B cell (primary cell): Measurements from ENCODE around the gene PRDX3. TPM values are rescaled to one million over a fixed set of nuclear protein-coding genes. Genes with fewer than 3 reads are reported as not detected.

Source experiments
- ATAC-seq: fragments of 200-7000 bp; cut with Tn5 transposase; one replicate; pipeline ENCODE4 v1.10.0; 2021; ENCODE audit warnings: low read depth, mild to moderate bottlenecking, moderate number of reproducible peaks, moderate library complexity
- CTCF ChIA-PET: fragments of 350-600 bp; sonication (Branson Sonifier 250); formaldehyde crosslinking; loops from one replicate; lab custom pipeline; 2021; ENCODE audit warnings: antibody characterized with exemption, inconsistent platforms; lab: Charles Lee
- POLR2A ChIA-PET: fragments of 350-600 bp; sonication (Branson Sonifier 250); formaldehyde crosslinking; loops from one replicate; lab custom pipeline; 2021; ENCODE audit warnings: antibody characterized with exemption; lab: Charles Lee
- DNase-seq: peaks from one replicate; pipeline ENCODE4 v3.0.0; 2013
- H2AFZ ChIP-seq: 2 replicates; pipeline ENCODE4 v1.6.1; 2012; ENCODE audit warnings: mild to moderate bottlenecking, low read depth, low read length; ENCODE audit not compliant: insufficient read depth, poor library complexity, severe bottlenecking
- H3K27ac ChIP-seq, 2 donors: 1 replicate in 1 of 2; 2 replicates in 1 of 2; pipeline ENCODE4 v1.5.1; 2012 to 2013; ENCODE audit warnings: low read length in 2 of 2, mild to moderate bottlenecking in 2 of 2, moderate library complexity in 1 of 2
- H3K27me3 ChIP-seq, 4 experiments: fragments of 200-600 bp in 1 of 4; sonication (generic) in 1 of 4; replicated peaks in 1 of 4; 1 replicate in 2 of 4; 2 replicates in 2 of 4; pipeline versions ENCODE4 v1.6.1 to v1.7.0; 2013 to 2016; ENCODE audit warnings: low read length in 3 of 4, mild to moderate bottlenecking in 2 of 4, mixed read lengths in 1 of 4, moderate library complexity in 1 of 4; ENCODE audit not compliant: insufficient read depth in 4 of 4, control insufficient read depth in 3 of 4; ENCODE audit errors: control extremely low read depth in 1 of 4
- H3K36me3 ChIP-seq, 2 experiments: replicated peaks in 1 of 2; 1 replicate in 1 of 2; 2 replicates in 1 of 2; pipeline versions ENCODE4 v1.6.1 to v1.7.1; 2013; ENCODE audit warnings: low read length in 1 of 2; ENCODE audit not compliant: insufficient read depth in 2 of 2, control insufficient read depth in 1 of 2; ENCODE audit errors: control extremely low read depth in 1 of 2, extremely low read depth in 1 of 2
- H3K4me1 ChIP-seq, 2 donors: fragments of 200-600 bp in 1 of 2; sonication (generic) in 1 of 2; 1 replicate in 1 of 2; 2 replicates in 1 of 2; pipeline versions ENCODE4 v1.5.1 to v1.6.1; 2013 to 2017; ENCODE audit warnings: low read length in 2 of 2; ENCODE audit not compliant: control insufficient read depth in 2 of 2, insufficient read depth in 2 of 2
- H3K4me2 ChIP-seq: replicated peaks from 2 replicates; pipeline ENCODE3; 2012; ENCODE audit warnings: mild to moderate bottlenecking, low read depth, low read length; ENCODE audit not compliant: poor library complexity, severe bottlenecking
- H3K4me3 ChIP-seq, 5 experiments: fragments of 200-600 bp in 1 of 5; sonication (generic) in 1 of 5; 1 replicate in 3 of 5; 2 replicates in 2 of 5; pipeline versions ENCODE4 v1.5.1 to v1.7.0; 2011 to 2016; ENCODE audit warnings: low read length in 4 of 5, mild to moderate bottlenecking in 4 of 5, low read depth in 2 of 5, control low read depth in 1 of 5, moderate library complexity in 1 of 5; ENCODE audit not compliant: insufficient read depth in 1 of 5; ENCODE audit errors: control extremely low read depth in 1 of 5, extremely low read depth in 1 of 5
- H3K79me2 ChIP-seq: fragments of 200-600 bp; sonication (generic); one replicate; pipeline ENCODE4 v1.6.0; 2016; ENCODE audit warnings: low read length; ENCODE audit not compliant: control insufficient read depth, insufficient read depth
- H3K9ac ChIP-seq: fragments of 200-600 bp; sonication (generic); 2 replicates; pipeline ENCODE4 v1.6.1; 2017; ENCODE audit warnings: mild to moderate bottlenecking, low read length, moderate library complexity
- H3K9me3 ChIP-seq, 3 donors: one replicate each; pipeline versions ENCODE4 v1.6.1 to v1.7.1; 2013; ENCODE audit warnings: low read length in 2 of 3; ENCODE audit not compliant: control insufficient read depth in 2 of 3, insufficient read depth in 1 of 3; ENCODE audit errors: control extremely low read depth in 1 of 3
- H4K20me1 ChIP-seq: 2 replicates; pipeline ENCODE4 v1.6.0; 2012; ENCODE audit warnings: mild to moderate bottlenecking, low read length; ENCODE audit not compliant: insufficient read depth, control insufficient read depth, poor library complexity, severe bottlenecking
- H3K27ac Mint-ChIP-seq: one replicate; pipeline ENCODE4 v1.8.0; 2021; ENCODE audit warnings: mixed read lengths
- H3K27me3 Mint-ChIP-seq: one replicate; pipeline ENCODE4 v1.8.0; 2021; ENCODE audit warnings: mixed read lengths
- H3K4me1 Mint-ChIP-seq: one replicate; pipeline ENCODE4 v1.8.0; 2021; ENCODE audit warnings: mixed read lengths
- H3K4me3 Mint-ChIP-seq: one replicate; pipeline ENCODE4 v1.8.0; 2021; ENCODE audit warnings: mixed read lengths
- H3K9me3 Mint-ChIP-seq: one replicate; pipeline ENCODE4 v1.8.0; 2022; ENCODE audit warnings: mixed read lengths; ENCODE audit not compliant: insufficient read depth
- EZH2 ChIP-seq: IDR thresholded peaks from 2 replicates; pipeline ENCODE4 v1.6.1; 2012; ENCODE audit warnings: borderline replicate concordance, low read depth, mild to moderate bottlenecking, moderate library complexity, low read length; ENCODE audit not compliant: insufficient read depth, poor library complexity, severe bottlenecking
- WGBS: methylation state at CpG from one replicate; pipeline ENCODE4 v1.1.5; 2013; ENCODE audit warnings: missing lambda C conversion rate; ENCODE audit not compliant: insufficient coverage; 5-methylcytosine and 5-hydroxymethylcytosine counted together
- intact Hi-C: fragments of 100-400 bp; cut with micrococcal nuclease; formaldehyde crosslinking; loops from one replicate; pipeline ENCODE4 v1.10.0; 2022
- polyA plus RNA-seq: library from polyadenylated mRNA; depleted of rRNA; stranded (reverse); fragments of >200 nt; gene quantifications from 2 replicates; pipeline ENCODE4 v1.2.3, GENCODE V29; 2012
- total RNA-seq, 2 donors: library from RNA; stranded (reverse); fragments of 120-200 nt in 1 of 2; gene quantifications; 1 replicate in 1 of 2; 2 replicates in 1 of 2; pipeline versions ENCODE4 v1.2.3 to v1.2.4, GENCODE V29; 2013 to 2022
- TF ChIP-seq, protein P1 (sequence below): fragments of 200-600 bp; IDR thresholded peaks from one replicate; pipeline ENCODE4 v1.8.0; 2022; ENCODE audit warnings: antibody characterized with exemption, mild to moderate bottlenecking

PRDX3 gene
- total and polyA plus RNA-seq, 2 donors (not counting 1 experiment from before 2014, with no cell fraction given): 18.0 to 36.3 TPM

DNA sequence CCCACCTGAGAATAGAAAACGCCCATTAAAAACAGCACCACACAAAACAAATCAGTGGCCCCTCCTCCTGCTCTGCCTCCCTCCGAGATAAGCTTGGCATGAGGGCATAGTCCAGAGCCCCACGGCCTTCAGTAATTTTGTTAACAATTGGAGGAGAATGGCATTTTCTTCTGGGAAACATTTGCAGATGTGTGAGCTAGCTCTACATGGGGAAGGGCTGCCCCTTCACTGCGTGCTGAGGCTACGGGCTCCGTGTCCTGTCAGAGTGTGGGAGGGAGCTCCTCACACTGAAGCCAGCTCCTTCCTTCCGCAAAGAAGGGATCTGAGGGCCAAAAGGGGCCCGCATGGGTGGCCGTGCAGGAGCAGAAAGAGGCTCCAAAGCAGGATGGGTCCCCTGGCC lies 43.9 kb upstream of the PRDX3 start:
- Histone ChIP-seq H3K9ac (no peak overlapping the region), H3K4me1 (peaks cover 0 to 7% of the 10 kb centered on the region in 2 donors), H3K9me3 (no peaks in the 10 kb centered on the region), H2AFZ (no peak overlapping the region), H3K36me3 (no peaks in the 10 kb centered on the region), H3K27me3 (no peaks in the 10 kb centered on the region), H3K4me2 (no peak overlapping the region), H4K20me1 (peaks cover 61% of the 10 kb centered on the region), H3K27ac (no peak overlapping the region), H3K79me2 (peaks cover 93% of the 10 kb centered on the region), H3K4me3 (no peak overlapping the region)
- TF ChIP-seq EZH2: no peak
- TF ChIP-seq, protein P1, sequence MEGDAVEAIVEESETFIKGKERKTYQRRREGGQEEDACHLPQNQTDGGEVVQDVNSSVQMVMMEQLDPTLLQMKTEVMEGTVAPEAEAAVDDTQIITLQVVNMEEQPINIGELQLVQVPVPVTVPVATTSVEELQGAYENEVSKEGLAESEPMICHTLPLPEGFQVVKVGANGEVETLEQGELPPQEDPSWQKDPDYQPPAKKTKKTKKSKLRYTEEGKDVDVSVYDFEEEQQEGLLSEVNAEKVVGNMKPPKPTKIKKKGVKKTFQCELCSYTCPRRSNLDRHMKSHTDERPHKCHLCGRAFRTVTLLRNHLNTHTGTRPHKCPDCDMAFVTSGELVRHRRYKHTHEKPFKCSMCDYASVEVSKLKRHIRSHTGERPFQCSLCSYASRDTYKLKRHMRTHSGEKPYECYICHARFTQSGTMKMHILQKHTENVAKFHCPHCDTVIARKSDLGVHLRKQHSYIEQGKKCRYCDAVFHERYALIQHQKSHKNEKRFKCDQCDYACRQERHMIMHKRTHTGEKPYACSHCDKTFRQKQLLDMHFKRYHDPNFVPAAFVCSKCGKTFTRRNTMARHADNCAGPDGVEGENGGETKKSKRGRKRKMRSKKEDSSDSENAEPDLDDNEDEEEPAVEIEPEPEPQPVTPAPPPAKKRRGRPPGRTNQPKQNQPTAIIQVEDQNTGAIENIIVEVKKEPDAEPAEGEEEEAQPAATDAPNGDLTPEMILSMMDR: no peak
- Mint-ChIP-seq H3K4me1 (peaks cover 21% of the 10 kb centered on the region), H3K4me3 (no peak overlapping the region), H3K9me3 (no peaks in the 10 kb centered on the region), H3K27ac (peak overlapping the region; percentile 29), H3K27me3 (no peaks in the 10 kb centered on the region)
- ATAC-seq (no peak), DNase-seq (no peak)
- ChIA-PET CTCF (interaction anchor here (1.0 to 2.2 kb wide), 4 partner anchors 11 to 267 kb away, joined by 3 to 17 read pairs (median 6); partner anchors contain the start of gene GRK5), POLR2A (no interaction called here)
- intact Hi-C loops: no loop called here
- WGBS: 62% methylated on average over 9 of the region's 9 CpGs

DNA sequence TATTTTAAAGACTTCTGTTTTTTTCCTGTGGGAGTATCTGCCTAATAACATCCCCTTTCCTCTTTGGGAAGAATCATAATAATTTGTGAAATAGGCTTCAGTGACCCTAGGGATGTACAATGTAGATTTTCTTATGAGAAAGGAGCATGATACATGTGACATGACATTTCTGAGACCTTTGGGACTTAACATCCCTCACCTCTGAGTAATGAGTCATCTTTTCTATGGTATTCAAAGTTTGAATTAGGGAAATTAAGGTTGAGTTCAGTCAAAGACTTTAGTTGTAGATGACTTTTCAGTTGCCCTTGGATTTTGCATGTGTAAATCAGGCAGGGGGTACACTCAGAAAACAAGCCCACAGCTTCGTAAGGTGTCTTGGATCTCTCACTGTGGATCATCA lies 43.1 kb upstream of the PRDX3 start:
- DNase-seq (no peak), ATAC-seq (peak; percentile 66)
- Histone ChIP-seq H4K20me1 (peaks cover 64% of the 10 kb centered on the region), H3K4me1 (peaks cover 0 to 7% of the 10 kb centered on the region in 2 donors), H3K27ac (no peak overlapping the region), H3K9ac (no peak overlapping the region), H3K9me3 (no peaks in the 10 kb centered on the region), H3K79me2 (peaks cover 93% of the 10 kb centered on the region), H3K36me3 (no peaks in the 10 kb centered on the region), H3K4me2 (no peak overlapping the region), H2AFZ (no peak overlapping the region), H3K27me3 (no peaks in the 10 kb centered on the region), H3K4me3 (no peak overlapping the region)
- Mint-ChIP-seq H3K4me3 (peak overlapping the region; percentile 30), H3K9me3 (no peaks in the 10 kb centered on the region), H3K4me1 (peaks cover 27% of the 10 kb centered on the region), H3K27ac (no peak overlapping the region), H3K27me3 (no peaks in the 10 kb centered on the region)
- no peak for TF ChIP-seq EZH2
- TF ChIP-seq, protein P1: no peak
- WGBS: no CpG with 5 or more reads among the region's 1 CpG
- ChIA-PET CTCF (interaction anchor here (1.0 to 2.2 kb wide), 4 partner anchors 10 to 268 kb away, joined by 3 to 17 read pairs (median 6); partner anchors contain the start of gene GRK5), POLR2A (no interaction called here)
- intact Hi-C loops: no loop called here
